GM18526 (cell line): Measurements from ENCODE around the gene NID2.

ENCODE experiments used
- POLR2A ChIP-seq: IDR thresholded peaks from 3 replicates; pipeline ENCODE4 v1.6.1; 2011; ENCODE audit not compliant: insufficient read length; ENCODE audit errors: extremely low read depth

NID2 gene

GRCh38 chr14:52069307-52070050, 620 bp upstream of the NID2 start:
- no peak for TF ChIP-seq POLR2A

- TF ChIP-seq POLR2A: no peak
These were observed 815 bp downstream of the NID2 start for GRCh38 chr14:52067873-52068614.

DNA sequence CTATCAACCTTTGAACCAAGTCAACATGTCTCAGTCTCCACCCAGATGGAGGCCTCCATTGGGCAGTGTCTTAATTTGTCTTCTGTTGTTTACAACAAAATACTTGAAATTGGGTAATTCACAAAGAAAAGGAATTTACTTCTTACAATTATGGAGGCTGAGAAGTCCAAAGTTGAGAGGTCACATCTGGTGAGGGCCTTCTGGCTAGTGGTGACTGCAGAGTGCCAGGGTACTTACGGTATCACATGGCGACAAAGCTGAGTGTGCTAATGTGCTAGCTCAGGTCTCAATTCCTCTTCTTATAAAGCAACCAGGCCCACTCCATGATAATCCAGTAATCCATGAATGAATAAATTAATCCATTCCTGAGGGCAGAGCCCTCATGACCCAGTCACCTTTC, 4.7 kb downstream of the NID2 start:
- TF ChIP-seq POLR2A: no peak

GRCh38 chr14:52063052-52063462, 5.8 kb downstream of the NID2 start:
- no peak for TF ChIP-seq POLR2A

GRCh38 chr14:52061890-52062289, 7.0 kb downstream of the NID2 start:
- TF ChIP-seq POLR2A: no peak

GRCh38 chr14:52061390-52061789, 7.5 kb downstream of the NID2 start:
- TF ChIP-seq POLR2A: no peak

- no peak for TF ChIP-seq POLR2A
These were observed 8.8 kb downstream of the NID2 start for GRCh38 chr14:52060080-52060479.

DNA sequence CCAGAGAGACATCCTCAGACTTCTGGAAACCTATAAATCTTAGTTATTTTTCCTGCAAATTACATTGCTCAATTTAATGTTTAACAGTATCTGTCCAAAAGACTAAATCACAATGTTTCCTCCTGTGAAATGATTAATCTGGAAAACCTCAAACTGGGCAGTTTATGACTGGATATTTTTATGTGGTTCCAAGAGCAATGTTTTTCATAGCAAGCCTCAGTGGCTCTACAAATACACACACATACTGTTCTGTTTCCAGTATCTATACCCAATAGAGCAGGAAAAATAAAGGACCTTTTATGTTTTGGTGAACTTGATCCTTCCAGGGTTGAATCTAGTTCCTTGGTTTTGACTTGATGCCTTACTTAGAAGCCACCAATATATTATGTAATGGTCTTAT, 9.2 kb downstream of the NID2 start:
- no peak for TF ChIP-seq POLR2A

DNA sequence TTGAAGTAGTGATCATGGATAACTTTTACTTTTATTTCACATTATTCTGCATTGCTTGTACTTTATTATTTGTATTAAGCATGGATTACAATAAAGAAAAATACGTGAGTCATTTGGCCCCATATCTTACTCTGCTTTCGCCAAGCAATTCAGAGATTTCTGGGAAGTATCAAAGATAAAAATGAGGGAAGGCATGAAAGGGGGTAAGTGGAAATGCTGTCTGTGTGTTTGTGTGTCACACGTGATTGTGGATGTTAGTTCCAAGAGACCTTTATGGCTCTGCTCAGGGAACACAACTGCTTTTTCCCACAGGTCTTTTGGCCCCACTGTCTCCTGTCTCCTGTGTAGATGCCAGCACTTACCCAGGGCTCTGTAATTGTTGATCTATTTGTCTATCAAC, 10.5 kb downstream of the NID2 start:
- no peak for TF ChIP-seq POLR2A

GRCh38 chr14:52055167-52055566, 13.7 kb downstream of the NID2 start:
- TF ChIP-seq POLR2A: no peak

DNA sequence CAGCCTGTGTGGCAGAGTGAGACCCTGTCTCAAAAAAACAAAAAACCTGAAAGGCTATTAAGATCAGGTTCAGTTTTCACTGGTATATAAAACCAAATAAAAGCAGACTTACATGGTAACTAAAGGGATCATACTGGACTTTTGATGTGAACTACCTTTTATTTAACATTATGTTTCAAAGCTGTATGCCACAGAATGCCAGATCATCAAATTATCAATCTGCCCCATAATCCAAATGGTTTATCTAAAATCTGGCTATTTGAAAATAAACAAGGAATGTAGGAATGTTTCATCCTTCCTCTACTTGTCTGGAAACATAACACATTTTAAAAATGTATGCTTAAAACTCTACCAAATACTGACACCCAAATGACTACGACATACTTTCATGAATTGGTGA, 14.2 kb downstream of the NID2 start:
- no peak for TF ChIP-seq POLR2A

- TF ChIP-seq POLR2A: no peak
These were observed 15.8 kb downstream of the NID2 start for GRCh38 chr14:52053044-52053443.

- no peak for TF ChIP-seq POLR2A
These were observed 16.4 kb downstream of the NID2 start for GRCh38 chr14:52052288-52052943.

DNA sequence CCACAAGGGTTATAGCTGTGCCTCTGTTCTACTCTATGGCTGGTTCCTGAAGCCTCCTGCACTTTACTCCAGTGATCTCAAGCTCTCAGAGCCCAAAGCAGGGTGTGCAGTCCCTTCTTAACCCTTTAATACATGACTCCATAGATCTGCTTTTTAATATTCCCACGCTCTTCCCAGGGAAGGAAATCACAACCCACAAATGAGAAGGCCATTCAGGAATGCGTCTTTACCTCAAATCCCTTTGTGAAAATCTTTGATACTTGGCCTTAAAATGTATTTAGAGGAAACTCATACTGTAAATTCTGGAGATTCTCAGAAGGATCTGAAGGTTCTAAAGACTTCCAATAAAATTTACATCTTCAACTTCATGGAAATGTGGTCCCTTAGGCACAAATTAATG, 17.0 kb downstream of the NID2 start:
- no peak for TF ChIP-seq POLR2A

GRCh38 chr14:52051251-52051650, 17.6 kb downstream of the NID2 start:
- TF ChIP-seq POLR2A: no peak
